Fibroblast of pulmonary artery (primary cell): ENCODE measurements around the gene TENM4.

Source experiments
- DNase-seq: peaks from one replicate; pipeline ENCODE4 v3.0.0-alpha.2; 2010; ENCODE audit warnings: low read depth
- H3K4me3 ChIP-seq: replicated peaks from 2 replicates; pipeline ENCODE4 v1.5.1; 2011; ENCODE audit warnings: low read depth, mild to moderate bottlenecking, control low read depth, low read length, moderate library complexity
- CTCF ChIP-seq: IDR thresholded peaks from 2 replicates; pipeline ENCODE4 v1.5.1; 2011; ENCODE audit warnings: mild to moderate bottlenecking, control low read depth, low read length, inconsistent platforms; ENCODE audit errors: missing control alignments

TENM4 gene

GRCh38 chr11:79362821-79363220 lies 78.0 kb downstream of the TENM4 start:
- DNase-seq: no peak
- TF ChIP-seq CTCF: no peak
- H3K4me3 ChIP-seq: no peak overlapping the region

GRCh38 chr11:79362206-79362757 lies 78.5 kb downstream of the TENM4 start:
- no peak for DNase-seq
- TF ChIP-seq CTCF: no peak
- no peak overlapping the region for H3K4me3 ChIP-seq

GRCh38 chr11:79358258-79358657 lies 82.6 kb downstream of the TENM4 start:
- TF ChIP-seq CTCF: no peak
- no peak for DNase-seq
- no peak overlapping the region for H3K4me3 ChIP-seq

- H3K4me3 ChIP-seq: no peak overlapping the region
- no peak for DNase-seq
- no peak for TF ChIP-seq CTCF
These were observed 87.1 kb downstream of the TENM4 start for GRCh38 chr11:79353706-79354105.

DNA sequence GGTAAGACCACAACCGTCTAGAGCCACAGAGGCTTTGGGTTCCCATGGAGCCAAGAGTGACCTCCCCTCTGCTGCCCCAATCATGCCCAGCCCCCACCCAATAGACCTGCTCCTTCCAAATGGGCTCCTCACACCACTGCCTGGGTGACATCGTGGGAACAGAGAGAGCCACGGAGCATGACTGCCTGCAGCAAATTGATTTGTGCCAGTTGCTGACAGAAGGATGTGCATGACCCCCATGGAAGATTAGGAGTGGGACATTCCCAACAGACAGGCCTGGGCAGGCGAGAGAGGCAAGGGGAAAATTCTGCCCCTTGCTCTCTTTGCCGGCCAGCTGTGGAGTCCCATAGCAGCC lies 88.5 kb downstream of the TENM4 start:
- no peak overlapping the region for H3K4me3 ChIP-seq
- no peak for TF ChIP-seq CTCF
- no peak for DNase-seq

GRCh38 chr11:79348976-79349682 lies 91.7 kb downstream of the TENM4 start:
- H3K4me3 ChIP-seq: no peak overlapping the region
- no peak for TF ChIP-seq CTCF
- no peak for DNase-seq

DNA sequence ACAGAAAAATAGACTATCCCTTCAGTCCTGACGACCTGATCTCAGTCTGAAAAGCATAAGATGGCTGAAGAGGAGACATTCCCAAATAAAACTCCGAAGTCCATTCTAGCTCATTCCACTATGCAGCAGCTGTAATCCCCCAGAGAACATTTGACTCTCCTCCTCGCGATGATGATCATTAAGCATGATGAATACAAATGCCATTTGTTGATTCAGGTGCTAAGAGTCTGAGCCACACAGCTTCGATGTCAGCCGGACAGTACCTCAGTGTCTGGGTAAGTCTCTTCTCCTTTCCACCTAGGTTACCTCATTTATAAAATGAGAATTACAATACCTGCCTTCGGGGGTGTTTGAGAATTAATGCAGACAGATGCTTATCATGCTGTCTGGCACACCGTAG lies 94.8 kb downstream of the TENM4 start:
- no peak for DNase-seq

More for the DNA sequence above, 94.8 kb downstream of the TENM4 start:
- no peak for TF ChIP-seq CTCF
- no peak overlapping the region for H3K4me3 ChIP-seq
